ENCODE results near the gene EPHA2. TPM values are rescaled to one million over a fixed set of nuclear protein-coding genes. Genes with fewer than 3 reads are reported as not detected.

The EPHA2 gene
- total and polyA plus RNA-seq, 12 donors: 0.83 to 49.5 (median 14.8) TPM

DNA sequence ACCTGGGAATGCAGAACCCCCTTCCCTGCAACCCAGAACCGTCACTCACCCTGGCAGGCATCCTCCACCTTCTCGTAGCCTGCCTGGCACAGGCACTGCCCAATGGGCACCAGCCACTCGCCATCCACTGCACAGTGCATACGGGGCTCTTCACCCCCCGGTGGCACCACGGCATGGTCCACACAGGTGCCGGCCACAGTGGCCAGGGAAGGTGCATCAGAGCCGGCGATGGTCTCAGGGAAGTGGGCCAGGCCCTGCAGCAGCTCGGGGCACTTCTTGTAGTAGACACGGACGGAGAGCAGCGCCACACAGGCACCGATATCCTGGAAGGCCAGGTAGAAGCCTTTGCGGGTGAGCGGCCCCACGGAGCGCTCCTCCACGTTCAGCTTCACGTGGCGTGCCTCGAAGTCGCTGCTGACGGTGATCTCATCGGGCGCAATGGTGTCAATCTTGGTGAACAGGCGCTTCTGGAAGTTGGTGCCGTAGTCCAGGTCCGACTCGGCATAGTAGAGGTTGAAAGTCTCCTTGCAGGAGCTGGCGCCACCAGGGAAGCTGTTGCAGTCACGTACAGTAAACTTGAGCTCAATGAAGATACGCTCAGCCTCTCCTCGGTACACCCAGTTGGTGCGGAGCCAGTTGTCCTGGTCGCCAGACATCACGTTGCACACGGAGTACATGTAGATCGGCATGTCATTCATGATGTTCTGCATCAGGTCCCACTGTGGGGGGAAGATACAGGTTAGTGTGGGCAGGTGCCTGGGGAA lies 7.4 kb downstream of the EPHA2 start:
- intact Hi-C loops (cut with DNase I): no loop called here

DNA sequence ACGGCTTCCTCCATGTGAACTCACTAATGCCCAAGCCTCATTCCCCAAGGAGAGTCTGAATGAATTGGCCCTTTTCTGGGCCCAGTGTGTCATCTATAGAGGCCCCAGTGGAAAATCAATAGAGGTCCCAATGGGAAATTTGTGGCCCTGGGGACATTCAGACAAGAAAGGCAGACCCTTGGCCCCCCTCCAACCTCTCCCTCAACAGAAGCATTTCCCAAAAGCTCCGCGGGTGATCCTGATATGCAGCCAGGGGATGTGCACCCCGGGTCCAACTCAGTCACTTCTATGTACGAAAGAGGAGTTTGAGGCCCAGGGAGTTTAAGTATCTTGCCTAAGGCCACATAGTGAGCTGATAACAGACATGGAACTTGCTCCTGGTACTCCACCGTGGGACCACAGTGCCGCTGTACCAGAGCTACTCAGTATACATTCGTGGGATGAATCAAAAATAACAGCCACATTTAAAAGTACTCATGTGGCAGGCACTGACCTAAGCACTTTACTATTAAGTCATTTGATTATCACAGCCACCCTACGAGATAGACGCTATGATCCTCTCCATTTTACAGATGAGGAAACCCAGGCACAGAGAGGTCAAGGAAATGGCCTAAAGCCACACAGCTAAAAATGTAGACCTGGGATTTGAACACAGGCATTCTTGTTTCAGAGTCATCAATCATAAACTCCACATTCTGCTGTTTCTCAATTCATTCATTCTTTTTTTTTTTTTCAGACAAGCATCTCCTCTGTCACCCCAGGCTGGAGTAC lies 8.5 kb downstream of the EPHA2 start:
- TF ChIP-seq CTCF (IDR thresholded peaks at IDR 0.05) (no peak), POLR2A (IDR thresholded peaks at IDR 0.05) (no peak)
- H3K27me3 ChIP-seq: no peaks in the 10 kb centered on the region
- no peaks in the 10 kb centered on the region for H3K9me3 ChIP-seq (replicated peaks in 1 of 3)
- DNase-seq: peak in 1 of 7 donors; percentile 70
- peak overlapping the region; percentile 93 to 98 (median 95) for H3K27ac ChIP-seq
- H3K36me3 ChIP-seq (replicated peaks in 1 of 2): peaks cover 0 to 33% of the 10 kb centered on the region in 2 donors
- intact Hi-C loops (cut with DNase I): no loop called here
- WGBS, 4 donors: 61 to 63% (median 62%) methylated on average over 10 of the region's 10 CpGs
- H3K4me3 ChIP-seq: peak overlapping the region in 1 of 4 donors; percentile 55
- H3K4me1 ChIP-seq (replicated peaks in 1 of 2): peaks cover 54 to 66% of the 10 kb centered on the region in 2 donors

More for the DNA sequence above, 7.4 kb downstream of the EPHA2 start:
- Histone ChIP-seq H3K4me3 (no peak overlapping the region), H3K9me3 (replicated peaks in 1 of 3) (no peaks in the 10 kb centered on the region), H3K27me3 (no peaks in the 10 kb centered on the region), H3K36me3 (replicated peaks in 1 of 2) (peaks cover 0 to 33% of the 10 kb centered on the region in 2 donors), H3K4me1 (replicated peaks in 1 of 2) (peaks cover 54 to 73% of the 10 kb centered on the region in 2 donors), H3K27ac (peak overlapping the region in 1 of 5 donors; percentile 98)
- 94% methylated on average over 24 to 39 of the region's 39 CpGs for WGBS, 4 donors
- TF ChIP-seq POLR2A (IDR thresholded peaks at IDR 0.05): no peak
- no peak for TF ChIP-seq CTCF (IDR thresholded peaks at IDR 0.05)
- DNase-seq: no peak

- WGBS, 4 donors: 17 to 33% (median 21%) methylated on average over 14 to 23 of the region's 23 CpGs
- Histone ChIP-seq H3K4me1 (replicated peaks in 1 of 2) (peaks cover 46 to 69% of the 10 kb centered on the region in 2 donors), H3K27me3 (no peaks in the 10 kb centered on the region), H3K4me3 (peak overlapping the region in 2 of 4 donors; percentile 3 to 55), H3K36me3 (replicated peaks in 1 of 2) (peaks cover 0 to 33% of the 10 kb centered on the region in 2 donors), H3K27ac (peak overlapping the region; percentile 93 to 98 (median 95)), H3K9me3 (replicated peaks in 1 of 3) (no peaks in the 10 kb centered on the region)
- intact Hi-C loops (cut with DNase I): no loop called here
- TF ChIP-seq POLR2A (IDR thresholded peaks at IDR 0.05) (peak in 1 of 2 donors; percentile 75), CTCF (IDR thresholded peaks at IDR 0.05) (no peak)
- peak; percentile 79 to 96 (median 95) for DNase-seq
These were observed 9.4 kb downstream of the EPHA2 start for GRCh38 chr1:16146279-16147155.

Data from adrenal gland (tissue), 12 donors.